ENCODE data around the gene CAMKV.
"Not testable (repeated sequence)": the region's sequence is repeated elsewhere in the genome, so short reads cannot be mapped to it uniquely, and the experiment has no call there.

The CAMKV gene

GRCh38 chr3:49869525-49870126, at the start of gene CAMKV:
TSS of gene CAMKV (minus strand) at chr3:49869906. CDS start at chr3:49862388, 7,518 bp downstream.
- peak in 20 of 58 donors; percentile 13 to 65 (median 42) for DNase-seq

DNA sequence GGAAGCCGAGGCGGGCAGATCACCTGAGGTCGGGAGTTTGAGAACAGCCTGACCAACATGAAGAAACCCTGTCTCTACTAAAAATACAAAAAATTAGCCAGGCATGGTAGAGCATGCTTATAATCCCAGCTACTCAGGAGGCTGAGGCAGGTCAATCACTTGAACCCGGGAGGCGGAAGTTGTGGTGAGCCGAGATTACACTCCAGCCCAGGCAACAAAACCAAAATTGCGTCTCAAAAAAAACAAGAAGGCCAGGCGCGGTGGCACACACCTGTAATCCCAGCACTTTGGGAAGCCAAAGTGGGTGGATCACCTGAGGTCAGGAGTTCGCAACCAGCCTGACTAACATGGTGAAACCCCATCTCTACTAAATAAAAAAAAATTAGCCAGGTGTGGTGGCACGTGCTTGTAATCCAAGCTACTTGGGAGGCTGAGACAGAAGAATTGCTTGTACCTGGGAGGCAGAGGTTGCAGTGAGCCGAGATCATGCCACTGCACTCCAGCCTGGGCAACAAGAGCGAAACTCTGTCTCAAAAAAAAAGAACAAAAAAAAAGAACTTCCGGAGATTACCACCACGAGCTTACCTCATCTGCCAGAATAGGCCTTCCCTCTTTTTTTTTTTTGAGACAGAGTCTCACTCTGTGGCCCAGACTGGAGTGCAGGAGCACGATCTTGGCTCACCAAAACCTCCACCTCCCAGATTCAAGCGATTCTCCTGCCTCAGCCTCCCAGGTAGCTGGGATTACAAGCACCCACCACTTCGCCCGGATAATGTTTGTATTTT, 48.3 kb upstream of the CAMKV start:
- DNase-seq: not testable (repeated sequence)

DNA sequence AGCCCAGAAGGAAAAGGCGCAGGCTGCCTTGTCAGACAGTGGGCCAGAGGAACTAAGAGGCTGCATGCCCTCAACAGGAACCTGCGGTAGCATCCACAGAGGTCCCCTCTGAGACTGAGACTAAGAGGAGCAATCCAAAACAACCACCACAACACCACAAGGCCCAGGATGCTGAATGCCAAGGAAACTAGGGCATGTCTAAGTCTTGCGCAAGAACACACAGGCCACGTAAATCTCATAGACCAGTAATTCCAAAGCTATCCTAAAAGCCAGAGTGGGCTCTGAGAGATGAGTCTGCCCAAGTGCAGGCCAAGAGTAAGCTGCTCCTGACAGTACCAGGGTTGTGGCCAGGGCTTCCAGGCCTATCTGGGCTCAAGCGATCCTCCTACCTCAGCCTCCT, 47.0 kb upstream of the CAMKV start:
- DNase-seq: no peak

DNA sequence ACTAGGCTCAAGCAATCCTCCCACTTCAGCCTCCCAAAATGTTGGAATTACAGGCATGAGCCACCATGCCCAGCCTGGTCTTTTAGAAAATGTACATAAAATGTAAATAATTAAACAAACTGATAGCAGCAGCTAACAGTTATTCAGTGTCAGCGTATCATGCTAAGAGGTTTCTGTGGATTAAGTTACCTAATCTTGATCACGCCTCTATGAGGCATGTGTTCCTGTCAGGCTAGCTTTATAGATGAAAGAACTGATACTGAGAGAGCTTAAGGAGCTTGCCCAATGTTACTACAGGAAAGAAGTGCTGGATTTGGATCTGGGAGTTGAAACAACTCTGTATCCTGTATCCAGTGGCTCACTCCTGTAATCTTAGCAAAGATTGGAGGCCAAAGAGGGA, 45.2 kb upstream of the CAMKV start:
- DNase-seq: no peak

GRCh38 chr3:49912881-49913281, 43.2 kb upstream of the CAMKV start:
- peak in 17 of 58 donors; percentile 13 to 59 (median 27) for DNase-seq

DNA sequence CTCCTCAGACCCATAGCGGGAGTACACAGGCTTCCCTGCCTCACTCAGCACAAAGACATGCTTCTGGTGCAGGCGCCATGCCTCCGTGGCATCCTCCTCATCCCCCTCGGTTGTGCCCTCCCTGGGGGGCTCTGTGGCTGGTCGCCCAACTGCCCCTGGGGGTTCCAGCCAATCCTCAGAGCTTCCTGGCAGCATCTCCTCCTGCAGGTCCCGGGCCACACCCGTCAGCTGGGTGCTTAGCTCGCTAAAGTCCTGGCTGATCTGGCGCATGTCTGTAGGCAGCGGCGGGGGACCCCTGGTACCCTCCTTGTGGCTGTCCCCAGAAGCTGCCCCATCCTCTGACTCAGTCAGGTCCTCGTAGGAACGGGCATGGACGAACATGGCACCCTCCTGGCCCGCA, 41.9 kb upstream of the CAMKV start:
- no peak for DNase-seq

GRCh38 chr3:49911124-49911420, 41.4 kb upstream of the CAMKV start:
- no peak for DNase-seq

GRCh38 chr3:49910409-49911123, 40.9 kb upstream of the CAMKV start:
- DNase-seq: no peak

- no peak for DNase-seq
These were observed 38.9 kb upstream of the CAMKV start for GRCh38 chr3:49908373-49909199.

GRCh38 chr3:49906073-49906743, 36.5 kb upstream of the CAMKV start:
- peak in 36 of 58 donors; percentile 13 to 72 (median 28) for DNase-seq

- not testable (repeated sequence) for DNase-seq
These were observed 34.7 kb upstream of the CAMKV start for GRCh38 chr3:49904448-49904847.

GRCh38 chr3:49903451-49904424, 34.0 kb upstream of the CAMKV start, which contains the start of gene MST1R:
TSS of gene MST1R (minus strand) at chr3:49903873. CDS start at chr3:49903609, 264 bp downstream.
- no peak for DNase-seq

GRCh38 chr3:49902511-49903345, 33.0 kb upstream of the CAMKV start:
- no peak for DNase-seq

DNA sequence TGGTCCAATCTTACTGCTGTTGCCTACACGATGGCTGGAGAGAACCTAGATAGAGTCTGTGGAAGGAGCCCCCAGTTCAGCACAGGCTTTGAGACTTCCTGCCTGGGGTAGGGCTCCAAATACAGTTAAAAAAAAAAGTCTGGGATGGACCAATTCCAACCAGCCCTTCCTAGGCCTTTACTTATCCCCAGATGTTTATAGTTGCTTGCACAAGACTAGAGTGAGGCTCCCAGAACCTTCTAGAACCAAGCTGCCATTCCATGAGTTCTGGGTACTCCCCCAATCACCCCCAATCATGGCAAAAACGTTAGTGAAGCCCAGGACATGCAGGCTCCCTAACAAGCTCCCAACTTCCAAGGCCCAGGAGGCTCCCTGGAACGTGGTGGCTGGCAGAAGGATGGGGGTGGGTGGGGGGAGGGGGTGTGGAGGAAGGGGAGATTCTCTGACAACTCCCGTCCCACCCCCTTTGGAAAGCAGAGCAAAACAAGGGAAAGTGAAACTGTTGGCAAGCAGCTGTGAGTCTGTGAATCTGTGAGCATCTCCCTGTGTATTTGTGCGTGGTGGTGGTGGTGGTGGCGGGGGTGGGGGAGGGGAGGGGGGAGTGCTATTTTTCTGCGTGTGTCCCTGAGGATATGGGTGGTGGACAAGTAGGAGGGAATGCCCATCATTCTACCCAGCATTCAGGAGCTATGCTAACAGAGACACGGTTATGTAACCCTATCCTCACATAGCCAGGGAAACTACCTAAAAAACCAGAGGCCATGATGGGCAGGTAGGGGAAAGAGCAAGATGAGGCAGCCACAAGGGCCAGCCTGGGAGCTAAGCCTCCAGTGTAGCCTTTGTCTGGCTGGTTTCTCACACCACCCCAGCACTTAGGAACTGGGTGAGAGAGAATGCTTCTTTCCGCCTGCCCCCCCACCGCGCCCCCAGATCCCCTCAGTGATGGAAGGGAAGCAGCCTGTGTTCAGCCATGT, 31.9 kb upstream of the CAMKV start:
- peak in 5 of 58 donors; percentile 14 to 32 (median 18) for DNase-seq

DNA sequence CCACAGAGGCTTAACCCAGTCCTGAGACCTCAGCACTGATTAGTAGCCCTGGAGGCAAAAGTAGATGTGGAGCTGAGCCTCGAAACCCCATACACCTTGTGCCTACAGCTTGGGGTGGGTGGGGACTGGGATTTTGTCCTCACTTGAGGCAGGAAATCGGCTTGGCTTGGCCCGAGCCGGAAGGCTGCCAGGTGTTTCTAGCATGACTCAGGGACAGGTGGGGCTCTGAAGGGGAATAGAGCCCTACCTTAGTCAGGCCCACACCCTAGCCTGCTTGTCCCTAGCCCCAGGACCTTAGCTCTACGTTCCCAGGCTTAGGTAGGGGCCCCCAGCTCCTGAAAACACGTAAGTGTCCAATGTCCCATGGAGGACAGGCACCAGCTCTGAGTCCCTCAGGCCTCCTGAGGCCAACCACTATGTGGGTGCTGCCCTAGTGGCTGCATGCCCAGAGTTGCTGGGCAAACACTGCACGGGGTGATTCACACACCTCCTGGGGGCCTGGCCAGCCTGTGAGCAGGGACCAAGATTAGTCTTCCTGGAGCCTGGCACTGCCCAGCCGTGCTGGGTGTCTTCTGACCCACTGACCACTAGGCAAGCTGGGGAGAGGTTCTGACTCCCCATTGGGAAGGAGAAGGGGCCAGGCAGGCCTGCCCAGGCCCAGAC, 30.9 kb upstream of the CAMKV start:
- DNase-seq: no peak

DNA sequence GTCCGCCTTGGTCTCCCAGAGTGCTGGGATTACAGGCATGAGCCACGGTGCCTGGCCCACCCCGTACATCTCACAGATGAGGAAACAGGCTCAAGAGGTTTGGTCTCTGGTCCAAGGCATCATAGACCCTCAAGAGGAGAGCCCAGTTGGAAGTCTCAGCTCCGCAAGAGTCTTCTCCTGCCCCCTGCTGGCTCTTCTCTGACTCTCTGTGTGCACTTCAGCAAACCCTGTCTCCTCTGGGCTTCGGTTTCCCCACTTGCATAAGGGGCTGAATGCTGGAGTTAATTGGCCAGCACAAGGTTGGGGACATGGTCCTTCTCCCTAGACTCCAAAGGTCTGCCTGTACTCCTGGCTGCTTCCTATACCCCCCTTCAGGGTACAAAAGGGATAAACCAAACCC, 30.1 kb upstream of the CAMKV start:
- DNase-seq: peak in 3 of 58 donors; percentile 7 to 27 (median 26)

DNA sequence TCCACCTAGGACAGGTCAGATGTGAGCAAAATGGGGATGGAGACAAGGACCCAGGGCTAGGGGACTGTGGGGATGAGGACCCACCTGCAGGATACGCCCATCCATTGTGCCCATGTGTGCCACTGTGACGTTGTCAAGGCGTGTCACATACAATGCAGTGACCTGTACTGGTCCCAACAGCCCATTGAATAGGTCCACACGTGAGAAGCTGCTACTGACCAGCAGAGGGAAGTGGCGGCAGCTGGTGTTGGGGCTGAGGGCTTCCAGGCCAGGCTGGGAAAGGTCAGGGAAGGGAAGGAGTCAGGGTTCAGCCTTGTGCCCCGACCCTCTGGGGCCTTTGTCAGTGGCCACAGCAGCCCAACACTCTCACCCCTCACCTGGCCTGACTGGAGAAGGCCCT, 29.3 kb upstream of the CAMKV start:
- DNase-seq: no peak
